Measurements from ENCODE around the gene DIP2C.

- TF ChIP-seq CTCF (IDR thresholded peaks at IDR 0.05) (no peak), POLR2A (IDR thresholded peaks at IDR 0.05) (no peak), POLR2AphosphoS5 (IDR thresholded peaks at IDR 0.05) (no peak)
These were observed 35.3 kb downstream of the DIP2C start for GRCh38 chr10:653991-654646.

All from prostate gland (tissue), 2 donors.